ENCODE results near the gene PLS1.

The PLS1 gene

GRCh38 chr3:142618917-142619461 is 22.8 kb downstream of the PLS1 start:
- ChIA-PET CTCF (no interaction called here), POLR2A (no interaction called here)
- TF ChIP-seq CTCF (IDR thresholded peaks at IDR 0.05; ENCODE audit: control extremely low read depth, extremely low read depth, low read depth, missing control alignments), result no peak
- DNase-seq (ENCODE audit: extremely low spot score), result no peak

GRCh38 chr3:142622405-142622804 is 26.2 kb downstream of the PLS1 start:
- no peak for TF ChIP-seq CTCF (IDR thresholded peaks at IDR 0.05; ENCODE audit: control extremely low read depth, extremely low read depth, low read depth, missing control alignments)
- DNase-seq (ENCODE audit: extremely low spot score), result no peak
- ChIA-PET POLR2A (no interaction called here), CTCF (interaction anchor here (0.9 kb wide), 1 partner anchor 207 kb away, joined by 3 read pairs; no protein-coding TSS in a partner anchor)

GRCh38 chr3:142623194-142623593 is 27.0 kb downstream of the PLS1 start:
- POLR2A ChIA-PET, result no interaction called here
- CTCF ChIA-PET, result interaction anchor here (0.9 to 1.6 kb wide), 3 partner anchors 10 to 206 kb away, joined by 3 read pairs; no protein-coding TSS in a partner anchor
- TF ChIP-seq CTCF (IDR thresholded peaks at IDR 0.05; ENCODE audit: control extremely low read depth, extremely low read depth, low read depth, missing control alignments), result no peak
- DNase-seq (ENCODE audit: extremely low spot score), result no peak

- ChIA-PET POLR2A (no interaction called here), CTCF (interaction anchor here (1.0 to 1.6 kb wide), 5 partner anchors 11 to 204 kb away, joined by 3 to 5 read pairs (median 3); no protein-coding TSS in a partner anchor)
- DNase-seq (ENCODE audit: extremely low spot score), result no peak
- no peak for TF ChIP-seq CTCF (IDR thresholded peaks at IDR 0.05; ENCODE audit: control extremely low read depth, extremely low read depth, low read depth, missing control alignments)
Measured at GRCh38 chr3:142624341-142625152, 28.4 kb downstream of the PLS1 start.

- no peak for DNase-seq (ENCODE audit: extremely low spot score)
- ChIA-PET POLR2A (no interaction called here), CTCF (interaction anchor here (1.0 kb wide), 1 partner anchor 26 kb away, joined by 5 read pairs; no protein-coding TSS in a partner anchor)
- no peak for TF ChIP-seq CTCF (IDR thresholded peaks at IDR 0.05; ENCODE audit: control extremely low read depth, extremely low read depth, low read depth, missing control alignments)
Measured at GRCh38 chr3:142625153-142625440, 28.9 kb downstream of the PLS1 start.

GRCh38 chr3:142626971-142627370 is 30.8 kb downstream of the PLS1 start:
- no peak for DNase-seq (ENCODE audit: extremely low spot score)
- CTCF ChIA-PET, result interaction anchor here (0.7 to 1.6 kb wide), 3 partner anchors 10 to 18 kb away, joined by 3 read pairs; no protein-coding TSS in a partner anchor
- POLR2A ChIA-PET, result no interaction called here
- TF ChIP-seq CTCF (IDR thresholded peaks at IDR 0.05; ENCODE audit: control extremely low read depth, extremely low read depth, low read depth, missing control alignments), result no peak
